GM10266 (cell line): Measurements from ENCODE around the gene SSMEM1.

Experiments used
- DNase-seq: peaks from one replicate; pipeline ENCODE4 v3.0.0; 2012; ENCODE audit errors: extremely low spot score
- CTCF ChIP-seq: IDR thresholded peaks from 2 replicates; pipeline ENCODE4 v1.5.1; 2012; ENCODE audit warnings: mild to moderate bottlenecking, low read depth; ENCODE audit not compliant: control insufficient read depth, insufficient read depth; ENCODE audit errors: missing control alignments

Gene SSMEM1

GRCh38 chr7:130210181-130210935 is 2.7 kb downstream of the SSMEM1 start:
- TF ChIP-seq CTCF = no peak
- no peak for DNase-seq

GRCh38 chr7:130213828-130214227 is 6.2 kb downstream of the SSMEM1 start:
- DNase-seq = no peak
- TF ChIP-seq CTCF = no peak

- TF ChIP-seq CTCF = no peak
- no peak for DNase-seq
Measured at GRCh38 chr7:130216025-130216424, 8.4 kb downstream of the SSMEM1 start.

DNA sequence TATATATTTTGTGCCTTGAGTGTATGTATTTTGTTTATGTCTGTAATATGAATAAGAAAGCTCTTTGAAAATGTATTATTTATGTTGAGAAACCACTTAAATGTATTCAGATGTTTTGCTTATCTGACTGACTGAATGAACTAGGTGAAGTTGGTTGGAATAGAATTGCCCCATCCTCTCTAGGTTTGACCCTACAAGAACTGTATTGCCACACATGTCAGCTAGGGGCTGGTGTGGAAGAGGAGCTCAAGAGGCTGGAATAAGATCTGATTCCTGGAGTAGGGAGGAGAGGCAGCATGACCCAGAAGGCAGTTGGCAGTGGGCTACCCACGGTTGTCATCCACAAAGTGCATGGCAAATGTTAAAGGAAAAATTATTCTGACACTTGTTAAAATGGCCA is 9.1 kb downstream of the SSMEM1 start:
- no peak for TF ChIP-seq CTCF
- no peak for DNase-seq

DNA sequence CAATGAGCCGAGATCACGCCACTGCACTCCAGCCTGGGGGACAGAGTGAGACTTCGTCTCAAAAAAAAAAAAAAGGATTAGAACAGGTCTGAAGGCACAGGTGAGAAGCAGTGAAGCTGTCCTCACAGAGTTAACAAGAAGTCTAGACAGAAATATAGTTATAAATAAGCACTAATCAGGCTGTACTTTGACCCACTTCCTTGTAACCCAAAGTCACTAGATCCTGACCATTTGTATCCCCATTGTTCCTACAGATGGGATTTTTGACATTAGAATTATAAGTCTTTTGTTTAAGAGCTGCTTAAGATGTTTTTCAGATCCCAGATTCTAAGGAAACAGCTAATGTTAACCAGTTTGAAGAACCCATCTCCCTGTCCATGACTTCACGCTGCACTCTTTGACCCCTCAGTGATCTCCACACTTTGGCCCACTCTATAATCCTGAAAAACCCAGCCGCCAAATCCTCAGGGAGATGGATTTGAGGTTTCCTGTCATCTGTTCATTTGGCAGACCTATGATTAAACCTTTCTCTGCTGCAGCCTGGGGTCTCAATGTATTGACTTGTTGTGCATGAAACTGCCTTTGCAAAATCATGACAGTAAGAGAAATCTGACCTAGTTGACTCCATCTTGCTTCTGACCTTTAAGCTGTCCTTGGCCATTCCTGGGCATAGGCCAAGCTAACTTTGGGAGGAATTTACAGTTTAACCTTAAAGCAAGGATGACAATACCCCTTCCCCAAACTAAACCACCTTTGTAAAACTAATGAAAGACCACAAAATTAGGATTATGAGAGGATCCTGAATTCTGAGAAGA is 11.4 kb downstream of the SSMEM1 start:
- no peak for DNase-seq
- no peak for TF ChIP-seq CTCF

GRCh38 chr7:130219871-130220270 is 12.2 kb downstream of the SSMEM1 start:
- DNase-seq = no peak
- TF ChIP-seq CTCF = no peak

- no peak for DNase-seq
- no peak for TF ChIP-seq CTCF
Measured at GRCh38 chr7:130221746-130222145, 14.1 kb downstream of the SSMEM1 start.
